SHP77 (cell line): ENCODE data around the gene GALNT17.

Experiments
- DNase-seq, 2 experiments: peaks; one replicate each; lab custom pipeline; 2025; lab: John Stamatoyannopoulos, UW

GALNT17 gene

GRCh38 chr7:71750290-71750689 lies 618.3 kb downstream of the GALNT17 start:
- DNase-seq, result no peak

- peak; percentile 26 to 36 for DNase-seq
Observed at GRCh38 chr7:71752171-71752935, 620.4 kb downstream of the GALNT17 start.

- no peak for DNase-seq
Observed at GRCh38 chr7:71753236-71753635, 621.3 kb downstream of the GALNT17 start.

DNA sequence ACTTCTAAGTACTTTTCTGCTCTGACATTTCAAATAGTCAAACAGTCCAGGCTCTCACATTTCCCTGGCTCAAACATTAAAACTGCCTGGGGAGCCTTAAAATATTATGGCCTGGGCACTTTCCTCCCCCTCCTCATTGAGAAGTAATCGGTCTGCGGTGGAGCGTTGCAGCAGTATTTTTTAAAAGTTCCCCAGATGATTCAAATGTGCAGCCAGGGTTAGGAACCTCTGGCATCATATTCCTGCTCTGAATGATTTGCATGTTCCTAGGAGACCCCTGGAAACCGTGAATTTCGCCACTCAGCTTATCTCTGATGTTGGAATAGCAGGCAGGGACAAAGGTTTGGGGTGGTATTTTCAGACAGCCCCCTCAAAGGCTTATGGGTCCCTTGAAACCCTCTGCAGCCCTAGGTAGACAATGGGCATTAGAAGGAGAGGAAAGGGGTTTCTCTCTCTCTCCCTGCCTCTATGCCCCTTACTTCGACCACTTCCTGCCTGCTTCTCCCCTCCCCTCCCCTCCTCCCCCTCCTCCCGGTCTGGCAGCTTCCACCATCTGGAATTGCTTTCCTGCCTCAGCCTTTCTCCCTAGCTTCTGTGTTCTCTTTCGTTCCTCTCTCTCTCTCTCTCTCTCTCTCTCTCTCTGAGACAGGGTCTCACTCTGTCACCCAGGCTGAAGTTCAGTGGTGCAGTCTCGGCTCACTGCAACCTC lies 622.2 kb downstream of the GALNT17 start:
- no peak for DNase-seq

GRCh38 chr7:71754828-71755227 lies 622.9 kb downstream of the GALNT17 start:
- no peak for DNase-seq

DNA sequence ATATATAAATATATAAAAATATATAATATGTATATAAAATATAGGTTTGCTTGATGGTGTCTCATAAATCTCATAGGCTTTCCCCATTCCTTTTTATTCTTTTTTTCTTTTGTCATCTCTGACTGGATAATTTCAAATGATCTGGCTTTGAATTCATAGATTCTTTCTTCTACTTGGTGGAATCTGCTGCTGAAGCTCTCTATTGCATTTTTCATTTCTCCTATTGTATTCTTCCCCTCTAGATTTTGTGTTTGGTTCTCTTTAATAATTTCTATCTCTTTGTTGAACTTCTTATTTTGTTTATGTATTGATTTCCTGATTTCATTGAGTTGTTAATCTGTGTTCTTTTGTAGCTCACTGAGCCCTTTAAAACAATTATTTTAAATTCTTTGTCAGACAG lies 629.4 kb downstream of the GALNT17 start:
- DNase-seq, result no peak
